ENCODE measurements around the gene BNC2.
A peak's percentile ranks its signal among the peaks of the same experiment; 100 is the strongest.

Gene BNC2

GRCh38 chr9:16469184-16469583, 401.3 kb downstream of the BNC2 start:
- no peak for TF ChIP-seq CTCF (IDR thresholded peaks at IDR 0.05)
- DNase-seq, result no peak
- Mint-ChIP-seq H3K27me3 (ENCODE audit: low read depth, poor library complexity) (peaks cover 11% of the 10 kb centered on the region), H3K4me1 (peaks cover 3% of the 10 kb centered on the region), H3K4me3 (no peak overlapping the region), H3K9me3 (peaks cover 37% of the 10 kb centered on the region), H3K27ac (no peak overlapping the region), H3K36me3 (ENCODE audit: low read depth) (peaks cover 24% of the 10 kb centered on the region)

GRCh38 chr9:16461851-16462250, 408.6 kb downstream of the BNC2 start:
- Mint-ChIP-seq H3K36me3 (ENCODE audit: low read depth) (no peaks in the 10 kb centered on the region), H3K4me3 (no peak overlapping the region), H3K27ac (no peak overlapping the region), H3K9me3 (peaks cover 6% of the 10 kb centered on the region), H3K27me3 (ENCODE audit: low read depth, poor library complexity) (peaks cover 10% of the 10 kb centered on the region), H3K4me1 (peaks cover 44% of the 10 kb centered on the region)
- TF ChIP-seq CTCF (IDR thresholded peaks at IDR 0.05), result no peak
- DNase-seq, result no peak

- Mint-ChIP-seq H3K9me3 (peaks cover 6% of the 10 kb centered on the region), H3K4me1 (peaks cover 44% of the 10 kb centered on the region), H3K27me3 (ENCODE audit: low read depth, poor library complexity) (peaks cover 10% of the 10 kb centered on the region), H3K4me3 (no peak overlapping the region), H3K36me3 (ENCODE audit: low read depth) (no peaks in the 10 kb centered on the region), H3K27ac (no peak overlapping the region)
- peak; percentile 33 for DNase-seq
- TF ChIP-seq CTCF (IDR thresholded peaks at IDR 0.05), result no peak
These were observed 409.2 kb downstream of the BNC2 start for GRCh38 chr9:16461137-16461840.

GRCh38 chr9:16460696-16461095, 409.8 kb downstream of the BNC2 start:
- TF ChIP-seq CTCF (IDR thresholded peaks at IDR 0.05), result no peak
- Mint-ChIP-seq H3K27me3 (ENCODE audit: low read depth, poor library complexity) (peaks cover 10% of the 10 kb centered on the region), H3K4me1 (peaks cover 44% of the 10 kb centered on the region), H3K4me3 (no peak overlapping the region), H3K27ac (no peak overlapping the region), H3K36me3 (ENCODE audit: low read depth) (no peaks in the 10 kb centered on the region), H3K9me3 (peaks cover 6% of the 10 kb centered on the region)
- no peak for DNase-seq

GRCh38 chr9:16459421-16460148, 410.9 kb downstream of the BNC2 start:
- no peak for TF ChIP-seq CTCF (IDR thresholded peaks at IDR 0.05)
- H3K4me3 Mint-ChIP-seq, result no peak overlapping the region
- H3K36me3 Mint-ChIP-seq (ENCODE audit: low read depth), result no peaks in the 10 kb centered on the region
- H3K9me3 Mint-ChIP-seq, result peaks cover 1% of the 10 kb centered on the region
- H3K27me3 Mint-ChIP-seq (ENCODE audit: low read depth, poor library complexity), result peaks cover 3% of the 10 kb centered on the region
- peaks cover 44% of the 10 kb centered on the region for H3K4me1 Mint-ChIP-seq
- DNase-seq, result no peak
- peak overlapping the region; percentile 15 for H3K27ac Mint-ChIP-seq
